ENCODE measurements around the gene WWC2. TPM values are rescaled to one million over a fixed set of nuclear protein-coding genes. Genes with fewer than 3 reads are reported as not detected.
A peak's percentile ranks its signal among the peaks of the same experiment; 100 is the strongest.

WWC2 gene
- total and polyA plus RNA-seq, 2 donors (not counting 3 experiments of a cell fraction or from before 2014, with no cell fraction given), result 12.9 to 52.2 TPM

- dilution Hi-C loops (cut with MboI; ENCODE audit: extremely low pct_ligation_motif_present, low sequenced_read_pairs), result no loop called here
- Histone ChIP-seq H3K9me3 (replicated peaks; ENCODE audit: control insufficient read depth, insufficient read depth, low read length) (no peaks in the 10 kb centered on the region), H3K27ac (ENCODE audit: insufficient read depth, low read depth, low read length) (peak overlapping the region; percentile 10), H2AFZ (ENCODE audit: low read depth, low read length) (no peak overlapping the region), H3K27me3 (ENCODE audit: control insufficient read depth in 2 of 2, insufficient read depth in 2 of 2, low read length in 2 of 2) (no peaks in the 10 kb centered on the region), H3K4me3 (replicated peaks in 1 of 3; ENCODE audit: insufficient read depth in 1 of 3, low read depth in 1 of 3, low read length in 3 of 3) (no peak overlapping the region), H3K79me2 (ENCODE audit: control insufficient read depth, insufficient read depth, low read length) (peaks cover 19% of the 10 kb centered on the region), H3K4me2 (ENCODE audit: insufficient read depth, low read length) (no peak overlapping the region), H3K36me3 (ENCODE audit: control insufficient read depth in 2 of 2, extremely low read depth in 1 of 2, insufficient read depth in 2 of 2, low read length in 2 of 2) (no peaks in the 10 kb centered on the region), H3K9ac (replicated peaks; ENCODE audit: extremely low read depth, insufficient read depth, low read length) (no peak overlapping the region), H3K4me1 (ENCODE audit: control insufficient read depth, extremely low read depth, insufficient read depth, low read length) (peaks cover 14% of the 10 kb centered on the region), H3K9me1 (replicated peaks; ENCODE audit: control insufficient read depth, extremely low read depth, insufficient read depth, low read length) (no peaks in the 10 kb centered on the region), H4K20me1 (replicated peaks; ENCODE audit: control insufficient read depth, extremely low read depth, insufficient read depth, low read length) (no peaks in the 10 kb centered on the region)
- no TSS peak for BruUV-seq (replicated peaks)
- intact Hi-C loops (cut with micrococcal nuclease), result no loop called here
- no peak for TF ChIP-seq MYC (IDR thresholded peaks at IDR 0.05; ENCODE audit: low read depth, low read length)
- TF ChIP-seq POLR2A (IDR thresholded peaks at IDR 0.05; ENCODE audit: low read depth, low read length), result no peak
- no peak for TF ChIP-seq MAX (IDR thresholded peaks at IDR 0.05; ENCODE audit: insufficient read depth, insufficient read length)
- no peak for TF ChIP-seq CTCF (IDR thresholded peaks at IDR 0.05; ENCODE audit: extremely low read depth in 1 of 2, insufficient read depth in 1 of 2, low read depth in 1 of 2, low read length in 2 of 2)
- no peak for TF ChIP-seq POLR2AphosphoS5 (IDR thresholded peaks at IDR 0.05; ENCODE audit: insufficient read depth, low read depth, low read length)
- TF ChIP-seq GATA2 (IDR thresholded peaks at IDR 0.05; ENCODE audit: insufficient read depth, insufficient read length, low read depth, low read length), result no peak
- no peak for TF ChIP-seq EZH2 (IDR thresholded peaks at IDR 0.05; ENCODE audit: borderline replicate concordance, low read depth, low read length, severe bottlenecking)
- TF ChIP-seq FOS (IDR thresholded peaks at IDR 0.05; ENCODE audit: borderline replicate concordance, insufficient read depth, low read length), result no peak
- no peak for TF ChIP-seq JUN (IDR thresholded peaks at IDR 0.05; ENCODE audit: borderline replicate concordance, insufficient read depth, insufficient read length, low read depth)
- DNase-seq (ENCODE audit: low read depth, low spot score) (no peak), FAIRE-seq (no peak)
- POLR2A ChIA-PET, result no interaction called here
- CTCF ChIA-PET, result interaction anchor here (0.5 to 1.4 kb wide), 4 partner anchors 13 to 26 kb away, joined by 3 to 4 read pairs (median 4); no protein-coding TSS in a partner anchor
Measured at GRCh38 chr4:183201331-183201730, 102.3 kb downstream of the WWC2 start.

Measured in endothelial cell of umbilical vein (primary cell).